Stimulated activated CD8-positive, alpha-beta memory T cell treated with anti-CD3 and anti-CD28 coated beads, Interleukin-15, amount 100 ng/mL, for 4 hours (primary cell): ENCODE data around the gene CDNF.
"Not testable (repeated sequence)": the region's sequence is repeated elsewhere in the genome, so short reads cannot be mapped to it uniquely, and the experiment has no call there.

Experiments
- DNase-seq, 2 donors: peaks; one replicate each; pipeline ENCODE4 v3.0.0-alpha.2; 2020; ENCODE audit warnings: low read depth in 2 of 2

The CDNF gene

GRCh38 chr10:14839305-14839695 is 1.5 kb upstream of the CDNF start:
- no peak for DNase-seq

- DNase-seq: no peak
Measured at GRCh38 chr10:14838582-14839304, 906 bp upstream of the CDNF start.

- no peak for DNase-seq
Measured at GRCh38 chr10:14837003-14837756, 657 bp downstream of the CDNF start.

- DNase-seq: no peak
Measured at GRCh38 chr10:14836208-14836607, 1.6 kb downstream of the CDNF start.

GRCh38 chr10:14833106-14833505 is 4.7 kb downstream of the CDNF start:
- no peak for DNase-seq

GRCh38 chr10:14826076-14826829 is 11.6 kb downstream of the CDNF start:
- DNase-seq: no peak

- DNase-seq: no peak
Measured at GRCh38 chr10:14823966-14824365, 13.9 kb downstream of the CDNF start.

- no peak for DNase-seq
Measured at GRCh38 chr10:14822879-14823755, 14.7 kb downstream of the CDNF start.

- no peak for DNase-seq
Measured at GRCh38 chr10:14821635-14822375, 16.0 kb downstream of the CDNF start.

GRCh38 chr10:14820775-14821154 is 17.1 kb downstream of the CDNF start:
- DNase-seq: no peak

GRCh38 chr10:14820010-14820774 is 17.6 kb downstream of the CDNF start:
- DNase-seq: no peak

- DNase-seq: not testable (repeated sequence)
Measured at GRCh38 chr10:14816717-14817116, 21.1 kb downstream of the CDNF start.

GRCh38 chr10:14815681-14816080 is 22.2 kb downstream of the CDNF start:
- no peak for DNase-seq

GRCh38 chr10:14812271-14812670 is 25.6 kb downstream of the CDNF start:
- no peak for DNase-seq

- DNase-seq: no peak
Measured at GRCh38 chr10:14810969-14811953, 26.6 kb downstream of the CDNF start.

GRCh38 chr10:14806318-14806717 is 31.5 kb downstream of the CDNF start:
- no peak for DNase-seq

GRCh38 chr10:14803827-14804226 is 34.0 kb downstream of the CDNF start:
- no peak for DNase-seq

GRCh38 chr10:14801723-14802122 is 36.1 kb downstream of the CDNF start:
- DNase-seq: no peak

GRCh38 chr10:14800397-14800796 is 37.4 kb downstream of the CDNF start:
- DNase-seq: no peak
